Panc1 (cell line): Measurements from ENCODE around the gene SUPT5H. TPM values are rescaled to one million over a fixed set of nuclear protein-coding genes. Genes with fewer than 3 reads are reported as not detected.

ENCODE experiments used
- ATAC-seq: fragments of 200-7000 bp; cut with Tn5 transposase; 2 replicates; pipeline ENCODE4 v1.9.1; 2020; ENCODE audit warnings: mild to moderate bottlenecking, moderate library complexity
- BruUV-seq: library from RNA; stranded (reverse); fragments of 400-500 nt; replicated peaks from 2 replicates; lab custom pipeline; 2021; lab: Mats Ljungman, UMichigan
- CTCF ChIA-PET: fragments of 300-600 bp; sonication (Branson Sonifier 250); formaldehyde crosslinking; loops from one replicate; lab custom pipeline; 2022; ENCODE audit warnings: antibody characterized with exemption; lab: Charles Lee
- POLR2A ChIA-PET: fragments of 300-600 bp; sonication (Branson Sonifier 250); formaldehyde crosslinking; loops from one replicate; lab custom pipeline; 2022; ENCODE audit warnings: antibody characterized with exemption; lab: Charles Lee
- DNase-seq: peaks from one replicate; pipeline ENCODE4 v3.0.0-alpha.2; 2010; ENCODE audit warnings: low read depth, low spot score
- H3K27ac ChIP-seq: 2 replicates; pipeline ENCODE4 v1.5.1; 2011; ENCODE audit warnings: mild to moderate bottlenecking, low read length, inconsistent platforms
- H3K27me3 ChIP-seq: fragments of 200-500 bp; sonication (Bioruptor generic); 2 replicates; pipeline ENCODE4 v1.6.0; 2014; ENCODE audit warnings: low read length, inconsistent platforms; ENCODE audit not compliant: control insufficient read depth, insufficient read depth
- H3K36me3 ChIP-seq: fragments of 200-500 bp; sonication (Bioruptor generic); 2 replicates; pipeline ENCODE4 v1.5.1; 2014; ENCODE audit warnings: inconsistent platforms, mild to moderate bottlenecking, low read length, moderate library complexity; ENCODE audit not compliant: control insufficient read depth, insufficient read depth
- H3K4me1 ChIP-seq: 2 replicates; pipeline ENCODE4 v1.5.1; 2011; ENCODE audit warnings: inconsistent platforms, mild to moderate bottlenecking, low read length, moderate library complexity; ENCODE audit not compliant: control insufficient read depth, insufficient read depth
- H3K4me3 ChIP-seq, 2 experiments: 2 replicates each; pipeline ENCODE4 v1.5.1; 2011 to 2012; ENCODE audit warnings: low read depth in 2 of 2, low read length in 2 of 2, mild to moderate bottlenecking in 2 of 2, inconsistent platforms in 1 of 2, moderate library complexity in 1 of 2
- H3K9me3 ChIP-seq: fragments of 200-500 bp; sonication (Bioruptor generic); 2 replicates; pipeline ENCODE4 v1.5.1; 2014; ENCODE audit warnings: low read depth, mild to moderate bottlenecking, inconsistent platforms, low read length, moderate library complexity; ENCODE audit not compliant: control insufficient read depth, insufficient read depth
- POLR2AphosphoS5 ChIP-seq: IDR thresholded peaks from 2 replicates; pipeline ENCODE4 v1.6.1; 2012; ENCODE audit warnings: mild to moderate bottlenecking, low read depth, low read length, moderate library complexity
- SIN3A ChIP-seq: IDR thresholded peaks from 2 replicates; pipeline ENCODE4 v1.6.1; 2012; ENCODE audit warnings: low read depth, mild to moderate bottlenecking, low read length, moderate library complexity, borderline replicate concordance; ENCODE audit not compliant: insufficient read depth
- TCF7L2 ChIP-seq: IDR thresholded peaks from 2 replicates; pipeline ENCODE4 v1.6.1; 2011; ENCODE audit warnings: mild to moderate bottlenecking, low read depth, low read length, inconsistent platforms
- in situ Hi-C: cut with HindIII; loops from 2 replicates; pipeline ENCODE4 v1.10.0; 2016; ENCODE audit warnings: low sequenced_read_pairs, low pct_unique_long_range_greater_than_20kb
- intact Hi-C: fragments of 100-400 bp; cut with micrococcal nuclease; formaldehyde crosslinking; loops from one replicate; pipeline ENCODE4 v1.10.0; 2022; ENCODE audit not compliant: unreplicated experiment
- total RNA-seq: library from RNA; stranded (reverse); gene quantifications from one replicate; pipeline ENCODE4 v1.2.1, GENCODE V29; 2021; ENCODE audit not compliant: unreplicated experiment
- TF ChIP-seq, protein P1 (sequence below): fragments of 450-650 bp; IDR thresholded peaks from 2 replicates; pipeline ENCODE4 v1.5.1; 2017; ENCODE audit warnings: mild to moderate bottlenecking
- TF ChIP-seq, protein P2 (sequence below), 2 experiments: IDR thresholded peaks; 2 replicates each; pipeline ENCODE4 v1.6.1; 2011 to 2012; ENCODE audit warnings: low read depth in 2 of 2, control low read depth in 1 of 2, low read length in 1 of 2, mild to moderate bottlenecking in 1 of 2, moderate library complexity in 1 of 2; ENCODE audit not compliant: insufficient read depth in 1 of 2

Gene SUPT5H
- total RNA-seq, 1 experiment from 2014 or later: 1,614 TPM

DNA sequence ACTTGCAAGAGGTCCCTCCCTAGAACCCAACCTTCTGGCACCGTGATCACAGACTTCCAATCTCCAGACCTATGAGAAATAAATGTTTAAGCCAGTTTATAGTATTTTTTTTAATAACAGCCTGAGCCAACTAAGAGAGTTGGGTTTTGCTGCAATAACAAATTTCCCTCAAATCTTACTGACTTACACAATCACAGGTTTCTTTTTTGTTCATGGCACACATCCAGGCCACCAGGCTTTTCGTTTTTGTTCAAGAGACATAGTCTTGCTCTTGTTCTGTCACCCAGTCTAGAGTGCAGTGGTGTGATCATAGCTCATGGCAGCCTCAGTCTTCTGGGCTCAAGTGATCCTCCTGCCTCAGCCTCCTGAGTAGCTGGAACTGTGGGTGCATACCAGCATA lies 67.6 kb downstream of the SUPT5H start:
- no TSS peak for BruUV-seq
- in situ Hi-C loops (no loop called here), intact Hi-C loops (no loop called here)
- H3K9me3 ChIP-seq: no peaks in the 10 kb centered on the region
- CTCF ChIA-PET: interaction anchor here (0.6 to 5.9 kb wide), 14 partner anchors 10 to 255 kb away, joined by 3 to 49 read pairs (median 6); partner anchors contain the start of genes DLL3, EID2B and RPS16
- H3K27ac ChIP-seq: no peak overlapping the region
- peaks cover 23% of the 10 kb centered on the region for H3K27me3 ChIP-seq
- ATAC-seq (no peak), DNase-seq (no peak)
- peaks cover 21% of the 10 kb centered on the region for H3K4me1 ChIP-seq
- POLR2A ChIA-PET: interaction anchor here (0.5 to 6.2 kb wide), 17 partner anchors 11 to 457 kb away, joined by 3 to 63 read pairs (median 5); partner anchors contain the start of genes DLL3, EID2B and RPS16
- TF ChIP-seq, protein P1, sequence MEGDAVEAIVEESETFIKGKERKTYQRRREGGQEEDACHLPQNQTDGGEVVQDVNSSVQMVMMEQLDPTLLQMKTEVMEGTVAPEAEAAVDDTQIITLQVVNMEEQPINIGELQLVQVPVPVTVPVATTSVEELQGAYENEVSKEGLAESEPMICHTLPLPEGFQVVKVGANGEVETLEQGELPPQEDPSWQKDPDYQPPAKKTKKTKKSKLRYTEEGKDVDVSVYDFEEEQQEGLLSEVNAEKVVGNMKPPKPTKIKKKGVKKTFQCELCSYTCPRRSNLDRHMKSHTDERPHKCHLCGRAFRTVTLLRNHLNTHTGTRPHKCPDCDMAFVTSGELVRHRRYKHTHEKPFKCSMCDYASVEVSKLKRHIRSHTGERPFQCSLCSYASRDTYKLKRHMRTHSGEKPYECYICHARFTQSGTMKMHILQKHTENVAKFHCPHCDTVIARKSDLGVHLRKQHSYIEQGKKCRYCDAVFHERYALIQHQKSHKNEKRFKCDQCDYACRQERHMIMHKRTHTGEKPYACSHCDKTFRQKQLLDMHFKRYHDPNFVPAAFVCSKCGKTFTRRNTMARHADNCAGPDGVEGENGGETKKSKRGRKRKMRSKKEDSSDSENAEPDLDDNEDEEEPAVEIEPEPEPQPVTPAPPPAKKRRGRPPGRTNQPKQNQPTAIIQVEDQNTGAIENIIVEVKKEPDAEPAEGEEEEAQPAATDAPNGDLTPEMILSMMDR: no peak
- TF ChIP-seq POLR2AphosphoS5: no peak
- no peak overlapping the region for H3K4me3 ChIP-seq
- no peaks in the 10 kb centered on the region for H3K36me3 ChIP-seq

DNA sequence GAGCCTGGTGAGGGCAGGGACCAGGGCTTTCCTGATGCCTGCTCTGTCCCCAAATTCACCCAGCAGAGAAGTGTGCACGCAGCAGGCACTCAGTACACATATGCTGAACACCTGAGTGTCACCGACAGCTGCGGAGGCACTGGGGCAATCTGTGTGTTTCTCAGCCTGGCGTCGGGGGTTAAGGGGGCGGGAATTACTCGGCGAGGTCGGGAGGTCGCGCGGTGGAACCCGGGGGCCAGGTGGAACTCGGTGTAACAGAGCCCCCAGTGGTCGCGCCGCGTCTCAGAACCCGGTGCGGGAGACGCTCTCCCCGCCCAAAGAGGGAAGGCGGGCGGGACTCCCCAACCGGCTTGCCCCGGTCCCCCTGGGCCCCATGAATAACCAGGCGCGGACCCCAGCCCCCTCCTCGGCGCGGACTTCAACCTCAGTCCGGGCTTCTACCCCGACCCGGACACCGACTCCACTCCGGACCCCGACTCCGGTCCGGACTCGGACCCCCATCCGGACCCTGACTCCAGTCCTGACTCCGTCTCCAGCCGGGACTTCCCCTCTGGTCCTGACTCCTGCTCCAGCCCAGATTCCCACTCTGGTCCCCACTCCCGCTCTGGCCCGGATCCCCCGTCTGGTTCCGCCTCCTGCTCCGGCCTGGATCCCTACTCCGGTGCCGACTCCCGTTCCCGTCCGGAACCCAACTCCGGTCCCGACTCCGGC lies 69.6 kb downstream of the SUPT5H start, which contains the start of gene SELENOV:
Gene SELENOV (plus strand): TSS at position 300 of the 711 bp plus-strand sequence. CDS start 74 bp downstream, at position 374.
- Histone ChIP-seq H3K9me3 (no peaks in the 10 kb centered on the region), H3K27ac (peak within 1 kb of the TSS; percentile 5), H3K4me1 (peaks cover 26% of the 10 kb centered on the region), H3K27me3 (peaks cover 23% of the 10 kb centered on the region), H3K36me3 (no peaks in the 10 kb centered on the region), H3K4me3 (peak within 1 kb of the TSS; percentile 30 to 55)
- ChIA-PET CTCF (interaction anchor here (0.6 to 5.9 kb wide), 19 partner anchors 8 to 278 kb away, joined by 3 to 49 read pairs (median 6); partner anchors contain the start of genes DLL3 and EID2B), POLR2A (interaction anchor here (0.5 to 6.2 kb wide), 15 partner anchors 13 to 318 kb away, joined by 3 to 63 read pairs (median 6); partner anchors contain the start of genes DLL3, EID2B, RPS16 and SUPT5H)
- TF ChIP-seq, protein P1: no peak
- TF ChIP-seq TCF7L2: no peak
- TF ChIP-seq POLR2AphosphoS5: no peak
- no peak for TF ChIP-seq SIN3A
- TF ChIP-seq, protein P2, sequence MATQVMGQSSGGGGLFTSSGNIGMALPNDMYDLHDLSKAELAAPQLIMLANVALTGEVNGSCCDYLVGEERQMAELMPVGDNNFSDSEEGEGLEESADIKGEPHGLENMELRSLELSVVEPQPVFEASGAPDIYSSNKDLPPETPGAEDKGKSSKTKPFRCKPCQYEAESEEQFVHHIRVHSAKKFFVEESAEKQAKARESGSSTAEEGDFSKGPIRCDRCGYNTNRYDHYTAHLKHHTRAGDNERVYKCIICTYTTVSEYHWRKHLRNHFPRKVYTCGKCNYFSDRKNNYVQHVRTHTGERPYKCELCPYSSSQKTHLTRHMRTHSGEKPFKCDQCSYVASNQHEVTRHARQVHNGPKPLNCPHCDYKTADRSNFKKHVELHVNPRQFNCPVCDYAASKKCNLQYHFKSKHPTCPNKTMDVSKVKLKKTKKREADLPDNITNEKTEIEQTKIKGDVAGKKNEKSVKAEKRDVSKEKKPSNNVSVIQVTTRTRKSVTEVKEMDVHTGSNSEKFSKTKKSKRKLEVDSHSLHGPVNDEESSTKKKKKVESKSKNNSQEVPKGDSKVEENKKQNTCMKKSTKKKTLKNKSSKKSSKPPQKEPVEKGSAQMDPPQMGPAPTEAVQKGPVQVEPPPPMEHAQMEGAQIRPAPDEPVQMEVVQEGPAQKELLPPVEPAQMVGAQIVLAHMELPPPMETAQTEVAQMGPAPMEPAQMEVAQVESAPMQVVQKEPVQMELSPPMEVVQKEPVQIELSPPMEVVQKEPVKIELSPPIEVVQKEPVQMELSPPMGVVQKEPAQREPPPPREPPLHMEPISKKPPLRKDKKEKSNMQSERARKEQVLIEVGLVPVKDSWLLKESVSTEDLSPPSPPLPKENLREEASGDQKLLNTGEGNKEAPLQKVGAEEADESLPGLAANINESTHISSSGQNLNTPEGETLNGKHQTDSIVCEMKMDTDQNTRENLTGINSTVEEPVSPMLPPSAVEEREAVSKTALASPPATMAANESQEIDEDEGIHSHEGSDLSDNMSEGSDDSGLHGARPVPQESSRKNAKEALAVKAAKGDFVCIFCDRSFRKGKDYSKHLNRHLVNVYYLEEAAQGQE (IDR thresholded peaks at IDR 0.05; ENCODE audit: insufficient read depth in 1 of 2, low read depth in 2 of 2, low read length in 1 of 2): no peak
- intact Hi-C loops (no loop called here), in situ Hi-C loops (no loop called here)
- BruUV-seq: no TSS peak
- no peak for DNase-seq
- ATAC-seq: peak; percentile 56
